Dermis blood vessel endothelial cell (primary cell): ENCODE measurements around the gene CEP120. TPM values are rescaled to one million over a fixed set of nuclear protein-coding genes. Genes with fewer than 3 reads are reported as not detected.
"Not testable (repeated sequence)": the region's sequence is repeated elsewhere in the genome, so short reads cannot be mapped to it uniquely, and the experiment has no call there.

Experiments
- DNase-seq: peaks from one replicate; pipeline ENCODE4 v3.0.0; 2010
- total RNA-seq: library from RNA; depleted of rRNA; stranded (reverse); fragments of >200 nt; gene quantifications from 2 replicates; pipeline ENCODE4 v1.2.3, GENCODE V29; 2014

The CEP120 gene
- 15.9 and 17.9 TPM in 2 replicates for total RNA-seq

- DNase-seq, result peak; percentile 100
Observed at GRCh38 chr5:123423278-123424149, at the start of gene CEP120. CEP120 (minus strand) TSS chr5:123423403; CDS start chr5:123422998, 405 bp downstream.

- DNase-seq, result no peak
Observed at GRCh38 chr5:123472150-123472924, 49.1 kb upstream of the CEP120 start.

- no peak for DNase-seq
Observed at GRCh38 chr5:123471385-123471784, 48.2 kb upstream of the CEP120 start.

GRCh38 chr5:123466839-123467238 lies 43.6 kb upstream of the CEP120 start:
- DNase-seq, result not testable (repeated sequence)

- DNase-seq, result peak; percentile 77
Observed at GRCh38 chr5:123460296-123460729, 37.1 kb upstream of the CEP120 start.

GRCh38 chr5:123458994-123459393 lies 35.8 kb upstream of the CEP120 start:
- DNase-seq, result not testable (repeated sequence)

- no peak for DNase-seq
Observed at GRCh38 chr5:123456242-123456641, 33.0 kb upstream of the CEP120 start.

- DNase-seq, result no peak
Observed at GRCh38 chr5:123455640-123456039, 32.4 kb upstream of the CEP120 start.

- DNase-seq, result no peak
Observed at GRCh38 chr5:123455095-123455494, 31.9 kb upstream of the CEP120 start.

- DNase-seq, result no peak
Observed at GRCh38 chr5:123454259-123454911, 31.2 kb upstream of the CEP120 start.

- DNase-seq, result peak; percentile 9
Observed at GRCh38 chr5:123452401-123452800, 29.2 kb upstream of the CEP120 start.

GRCh38 chr5:123451047-123451446 lies 27.8 kb upstream of the CEP120 start:
- DNase-seq, result no peak

- peak; percentile 87 for DNase-seq
Observed at GRCh38 chr5:123450640-123451039, 27.4 kb upstream of the CEP120 start.

- no peak for DNase-seq
Observed at GRCh38 chr5:123450114-123450513, 26.9 kb upstream of the CEP120 start.

- no peak for DNase-seq
Observed at GRCh38 chr5:123449424-123449974, 26.3 kb upstream of the CEP120 start.

GRCh38 chr5:123448743-123449142 lies 25.5 kb upstream of the CEP120 start:
- no peak for DNase-seq

GRCh38 chr5:123448017-123448617 lies 24.9 kb upstream of the CEP120 start:
- DNase-seq, result no peak

GRCh38 chr5:123444016-123444415 lies 20.8 kb upstream of the CEP120 start:
- DNase-seq, result peak; percentile 19

- DNase-seq, result no peak
Observed at GRCh38 chr5:123441408-123441807, 18.2 kb upstream of the CEP120 start.

- no peak for DNase-seq
Observed at GRCh38 chr5:123440456-123441181, 17.4 kb upstream of the CEP120 start.

- DNase-seq, result no peak
Observed at GRCh38 chr5:123439709-123440108, 16.5 kb upstream of the CEP120 start.

GRCh38 chr5:123438902-123439301 lies 15.7 kb upstream of the CEP120 start:
- DNase-seq, result peak; percentile 64
